GM12865 (cell line): ENCODE data around the gene PRPF40B.

Source experiments
- DNase-seq: peaks from one replicate; pipeline ENCODE4 v3.0.0; 2010; ENCODE audit warnings: low read depth
- H3K4me3 ChIP-seq: 2 replicates; pipeline ENCODE4 v1.5.1; 2011; ENCODE audit warnings: mild to moderate bottlenecking, low read depth, low read length, control low read depth
- TF ChIP-seq, protein P1 (sequence below): IDR thresholded peaks from 2 replicates; pipeline ENCODE4 v1.5.1; 2011; ENCODE audit warnings: low read length, control low read depth, low read depth, inconsistent platforms; ENCODE audit not compliant: insufficient read depth; ENCODE audit errors: missing control alignments

PRPF40B gene

DNA sequence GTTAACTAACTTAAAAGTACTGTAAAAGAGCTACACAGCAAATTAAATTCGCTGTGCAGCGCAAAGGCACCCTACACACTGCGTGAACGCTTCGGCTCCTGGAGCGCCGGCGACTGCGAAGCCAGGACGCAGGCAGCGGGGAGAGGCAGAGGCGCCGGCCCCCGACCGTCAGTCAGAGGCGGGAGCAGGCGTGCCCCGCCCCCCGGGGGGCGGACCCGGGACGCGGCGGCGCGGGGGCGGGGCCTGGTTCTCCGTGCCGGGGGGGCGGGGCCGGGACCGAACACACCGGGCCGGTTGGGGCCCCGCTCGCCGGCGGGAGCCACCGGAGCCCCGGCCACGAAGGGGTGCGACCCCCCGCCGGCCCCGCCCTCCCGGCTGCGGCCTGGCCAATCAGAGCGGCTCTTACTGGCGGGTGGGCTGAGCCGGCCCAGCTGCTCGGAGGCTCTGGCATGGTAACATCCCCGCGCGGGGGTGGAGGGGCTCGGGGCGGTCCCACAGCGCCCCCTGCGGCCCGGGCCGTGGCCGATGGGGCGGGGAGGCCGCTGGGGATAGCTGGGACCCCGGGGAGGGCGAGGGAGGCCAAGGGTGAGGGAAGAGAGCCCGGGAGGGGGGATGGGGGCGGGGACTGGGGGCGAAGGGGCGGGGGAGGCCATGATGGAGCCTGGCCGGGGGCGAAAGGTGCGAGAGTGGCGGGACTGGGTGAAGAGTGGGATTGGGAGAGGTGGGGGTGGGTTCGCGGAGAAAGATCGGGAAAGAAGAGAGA lies at the start of gene PRPF40B:
Gene PRPF40B, plus strand, starts transcription at position 420 of the 763 bp plus-strand sequence. Its CDS starts 30 bp downstream, at position 450.
- TF ChIP-seq, protein P1, sequence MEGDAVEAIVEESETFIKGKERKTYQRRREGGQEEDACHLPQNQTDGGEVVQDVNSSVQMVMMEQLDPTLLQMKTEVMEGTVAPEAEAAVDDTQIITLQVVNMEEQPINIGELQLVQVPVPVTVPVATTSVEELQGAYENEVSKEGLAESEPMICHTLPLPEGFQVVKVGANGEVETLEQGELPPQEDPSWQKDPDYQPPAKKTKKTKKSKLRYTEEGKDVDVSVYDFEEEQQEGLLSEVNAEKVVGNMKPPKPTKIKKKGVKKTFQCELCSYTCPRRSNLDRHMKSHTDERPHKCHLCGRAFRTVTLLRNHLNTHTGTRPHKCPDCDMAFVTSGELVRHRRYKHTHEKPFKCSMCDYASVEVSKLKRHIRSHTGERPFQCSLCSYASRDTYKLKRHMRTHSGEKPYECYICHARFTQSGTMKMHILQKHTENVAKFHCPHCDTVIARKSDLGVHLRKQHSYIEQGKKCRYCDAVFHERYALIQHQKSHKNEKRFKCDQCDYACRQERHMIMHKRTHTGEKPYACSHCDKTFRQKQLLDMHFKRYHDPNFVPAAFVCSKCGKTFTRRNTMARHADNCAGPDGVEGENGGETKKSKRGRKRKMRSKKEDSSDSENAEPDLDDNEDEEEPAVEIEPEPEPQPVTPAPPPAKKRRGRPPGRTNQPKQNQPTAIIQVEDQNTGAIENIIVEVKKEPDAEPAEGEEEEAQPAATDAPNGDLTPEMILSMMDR, result peak; percentile 64
- peak within 1 kb of the TSS; percentile 71 for H3K4me3 ChIP-seq
- DNase-seq, result peak; percentile 92

DNA sequence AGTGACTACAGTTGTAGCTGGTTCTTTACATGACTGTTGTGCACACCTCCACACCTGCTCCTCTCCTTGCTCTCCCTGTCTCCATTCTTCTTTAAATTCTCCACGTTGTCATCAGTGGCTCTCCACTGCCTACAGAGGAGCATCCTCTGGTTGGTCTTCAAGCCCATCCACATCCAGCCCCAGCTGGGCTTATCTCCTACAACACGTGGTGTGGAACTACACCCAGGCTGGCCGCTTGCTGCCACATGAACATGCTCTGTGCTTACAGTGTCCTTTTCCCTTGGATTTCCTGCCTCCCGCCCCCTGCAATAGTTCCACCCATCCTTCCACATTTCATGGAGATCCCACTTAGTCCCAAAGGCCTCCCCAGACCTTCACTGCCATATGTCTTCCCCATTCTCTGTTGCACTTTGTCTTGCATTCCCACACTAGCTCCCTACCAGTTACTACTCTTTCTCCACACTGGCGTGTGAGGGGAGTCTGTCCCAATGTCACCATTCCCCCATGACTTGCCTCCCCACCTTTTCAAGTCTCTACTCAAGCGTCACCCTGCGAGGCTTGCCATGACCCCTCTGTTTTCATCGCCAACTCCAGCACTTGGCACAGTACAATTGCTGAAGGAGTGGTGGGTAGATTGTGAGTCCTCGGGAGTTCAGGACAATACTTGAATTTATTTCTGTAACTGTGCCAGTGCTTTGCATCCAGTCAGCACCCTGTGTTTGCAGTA lies 45.6 kb upstream of the PRPF40B start:
- TF ChIP-seq, protein P1, result no peak
- no peak for DNase-seq
- H3K4me3 ChIP-seq, result no peak overlapping the region

DNA sequence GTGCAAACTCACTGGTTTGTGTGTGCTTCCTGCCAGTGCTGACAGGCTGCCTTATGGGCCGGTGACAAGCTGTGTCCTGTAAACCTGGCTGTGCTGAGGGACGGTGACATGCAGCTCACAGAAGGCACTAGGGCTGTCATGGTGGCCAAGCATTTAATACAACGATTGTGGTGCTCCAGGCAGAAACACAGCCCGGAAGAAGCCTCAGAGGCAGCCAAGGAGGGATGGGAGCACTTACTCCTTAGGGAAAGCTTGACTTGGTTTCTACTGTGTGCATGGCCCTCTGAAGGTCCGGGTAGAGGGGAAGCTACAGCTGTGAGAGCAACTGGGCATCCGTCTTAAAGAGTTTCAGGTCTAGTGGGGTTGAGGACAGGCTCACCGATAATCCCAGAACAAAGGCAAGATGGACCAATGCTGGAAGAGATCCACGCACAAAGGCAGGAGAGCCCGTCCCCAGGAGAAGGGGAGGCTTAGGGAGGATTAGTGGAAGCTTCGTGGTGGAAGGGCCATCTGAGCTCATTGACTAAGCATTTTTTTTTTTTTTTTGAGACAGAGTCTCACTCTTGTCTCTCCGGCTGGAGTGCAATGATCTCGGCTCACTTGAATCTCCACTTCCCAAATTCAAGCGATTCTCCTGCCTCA lies 44.8 kb upstream of the PRPF40B start:
- H3K4me3 ChIP-seq, result no peak overlapping the region
- DNase-seq, result no peak
- TF ChIP-seq, protein P1, result no peak

DNA sequence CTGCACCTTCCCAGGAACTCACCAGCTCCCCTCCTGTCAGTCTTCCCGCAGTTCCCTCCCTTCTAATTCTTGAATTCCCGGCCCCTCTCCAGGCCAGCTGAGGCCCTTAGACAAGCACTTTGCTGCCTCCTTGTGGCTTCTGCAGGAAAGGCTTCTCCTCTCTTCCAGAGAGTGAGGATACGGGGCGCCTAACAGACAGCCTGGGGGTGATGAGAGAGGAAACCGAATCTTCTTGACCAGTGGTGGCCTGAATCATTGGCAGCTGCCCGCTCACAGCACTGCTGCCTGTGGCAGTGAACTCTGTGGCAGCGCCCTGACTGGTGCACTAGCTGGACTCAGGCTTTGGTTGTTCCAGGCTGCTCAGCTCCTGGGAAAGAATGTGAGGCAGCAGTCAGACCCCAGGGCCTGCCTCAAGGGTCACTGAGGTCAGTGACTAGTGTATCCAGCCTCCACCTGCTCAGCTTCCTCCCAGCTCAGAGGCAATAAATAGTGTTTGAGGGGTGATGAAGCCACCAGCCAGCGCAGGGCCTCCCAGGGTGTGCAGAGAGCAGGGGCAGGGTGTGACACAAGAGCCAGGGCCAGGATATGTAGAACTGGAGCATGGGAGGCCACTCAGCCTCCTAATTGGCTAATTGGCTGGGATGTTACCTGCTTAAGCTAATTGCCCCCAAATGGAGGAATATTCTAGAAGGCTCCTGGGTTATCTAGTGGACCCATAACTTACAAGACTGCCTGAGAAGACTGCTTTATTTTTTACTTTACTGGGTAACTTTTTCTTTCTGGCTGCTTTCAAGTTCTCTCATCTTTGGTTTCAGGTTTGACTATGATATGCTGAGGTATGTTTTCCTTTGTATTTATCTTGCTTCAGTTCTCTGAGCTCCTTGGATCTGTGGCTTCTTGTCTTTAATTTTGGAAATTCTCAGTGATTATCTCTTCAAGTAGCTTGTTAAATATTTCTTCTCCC lies 42.5 kb upstream of the PRPF40B start:
- TF ChIP-seq, protein P1, result peak; percentile 88

DNA sequence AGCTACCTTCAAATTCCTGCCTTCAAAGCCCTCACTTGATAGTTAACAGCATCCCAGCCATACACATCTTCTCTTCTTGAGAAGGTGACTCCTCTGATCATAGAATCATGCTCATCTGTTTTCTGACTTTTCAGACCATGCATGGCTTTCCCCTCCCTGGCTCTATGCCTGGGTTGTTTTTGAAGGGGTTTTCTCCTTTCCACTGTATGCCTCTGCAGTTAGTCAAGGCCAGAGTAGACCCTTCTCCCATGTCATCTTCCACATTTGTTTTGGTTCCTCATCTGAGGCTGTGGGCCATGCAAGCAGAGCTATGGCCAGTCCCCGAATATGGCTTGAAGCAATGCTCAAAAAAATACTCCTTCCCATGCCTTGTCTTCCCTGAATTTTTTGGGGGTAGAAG lies 41.2 kb upstream of the PRPF40B start:
- DNase-seq, result peak; percentile 32
- H3K4me3 ChIP-seq, result no peak overlapping the region
- TF ChIP-seq, protein P1, result no peak

More for the DNA sequence above, 42.5 kb upstream of the PRPF40B start:
- DNase-seq, result peak; percentile 79
- no peak overlapping the region; the same call in none of the 2 replicates for H3K4me3 ChIP-seq

DNA sequence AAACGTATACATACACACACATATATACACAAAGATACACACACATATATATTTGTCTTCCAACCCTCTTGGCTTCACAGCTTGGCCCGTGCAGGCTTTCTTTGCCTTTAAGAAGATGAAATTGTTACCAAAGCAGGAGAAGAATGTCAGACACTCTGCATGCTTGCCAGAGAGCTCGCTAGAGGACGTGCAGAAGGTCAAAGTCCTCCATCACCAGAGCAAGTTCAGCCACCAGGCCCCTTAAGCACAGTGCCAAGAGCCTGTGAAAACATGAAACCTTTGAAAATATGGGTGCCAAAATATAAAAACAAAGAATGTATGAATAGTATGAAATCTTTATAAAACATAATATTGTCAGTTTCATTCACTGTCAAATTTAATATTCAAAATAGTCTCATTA lies 40.5 kb upstream of the PRPF40B start:
- H3K4me3 ChIP-seq, result no peak overlapping the region
- TF ChIP-seq, protein P1, result no peak
- DNase-seq, result no peak
